DND-41 (cell line): ENCODE results near the gene ST6GALNAC6.

Experiments
- ATAC-seq: fragments of 200-7000 bp; cut with Tn5 transposase; 3 replicates; pipeline ENCODE4 v1.9.1; 2021; ENCODE audit warnings: low read depth; ENCODE audit not compliant: insufficient read depth
- DNase-seq: peaks from one replicate; pipeline ENCODE4 v3.0.0-alpha.2; 2020
- H2AFZ ChIP-seq: 2 replicates; pipeline ENCODE4 v1.6.0; 2012; ENCODE audit warnings: low read depth, low read length
- H3K27ac ChIP-seq: 2 replicates; pipeline ENCODE4 v1.5.1; 2012; ENCODE audit warnings: low read length, inconsistent platforms
- H3K27me3 ChIP-seq: fragments of 200-600 bp; sonication (generic); 2 replicates; pipeline ENCODE4 v1.6.0; 2012; ENCODE audit warnings: low read length, mild to moderate bottlenecking, inconsistent platforms; ENCODE audit not compliant: insufficient read depth, poor library complexity
- H3K36me3 ChIP-seq: 2 replicates; pipeline ENCODE4 v1.5.1; 2012; ENCODE audit warnings: low read length, inconsistent platforms; ENCODE audit not compliant: insufficient read depth
- H3K4me1 ChIP-seq: 2 replicates; pipeline ENCODE4 v1.5.1; 2012; ENCODE audit warnings: mild to moderate bottlenecking, low read length; ENCODE audit not compliant: insufficient read depth
- H3K4me2 ChIP-seq: 2 replicates; pipeline ENCODE4 v1.6.0; 2012; ENCODE audit warnings: mild to moderate bottlenecking, moderate library complexity, low read length, inconsistent platforms; ENCODE audit not compliant: insufficient read depth
- H3K4me3 ChIP-seq, 2 experiments: fragments of 200-600 bp in 1 of 2; shearing (Covaris generic) in 1 of 2; 2 replicates each; pipeline ENCODE4 v1.5.1; 2012 to 2016; ENCODE audit warnings: inconsistent platforms in 2 of 2, low read length in 2 of 2, mild to moderate bottlenecking in 2 of 2, low read depth in 1 of 2, moderate library complexity in 1 of 2
- H3K79me2 ChIP-seq: 2 replicates; pipeline ENCODE4 v1.6.0; 2012; ENCODE audit warnings: low read length, inconsistent platforms; ENCODE audit not compliant: insufficient read depth
- H3K9ac ChIP-seq: 2 replicates; pipeline ENCODE4 v1.6.0; 2012; ENCODE audit warnings: low read depth, mild to moderate bottlenecking, inconsistent platforms, low read length, moderate library complexity
- H3K9me3 ChIP-seq: 2 replicates; pipeline ENCODE4 v1.5.1; 2012; ENCODE audit warnings: low read length, moderate library complexity, mild to moderate bottlenecking, inconsistent platforms; ENCODE audit not compliant: insufficient read depth, severe bottlenecking
- H4K20me1 ChIP-seq: 2 replicates; pipeline ENCODE4 v1.6.0; 2012; ENCODE audit warnings: low read length; ENCODE audit not compliant: insufficient read depth
- CTCF ChIP-seq: IDR thresholded peaks from 2 replicates; pipeline ENCODE4 v1.5.1; 2012; ENCODE audit warnings: borderline replicate concordance, low read length, moderate library complexity, mild to moderate bottlenecking; ENCODE audit not compliant: poor library complexity, severe bottlenecking; ENCODE audit errors: extremely low read depth
- EZH2 ChIP-seq: IDR thresholded peaks from 3 replicates; pipeline ENCODE4 v1.6.1; 2012; ENCODE audit warnings: borderline replicate concordance, low read depth, mild to moderate bottlenecking, moderate library complexity, low read length, inconsistent platforms; ENCODE audit not compliant: severe bottlenecking

ST6GALNAC6 gene

GRCh38 chr9:127854184-127854806 is 45.1 kb downstream of the ST6GALNAC6 start, which contains the start of gene ENG:
Gene ENG, minus strand, starts transcription at chr9:127854658. Its CDS starts 303 bp downstream, at chr9:127854355.
- ATAC-seq (no peak), DNase-seq (no peak)
- Histone ChIP-seq H3K27me3 (no peaks in the 10 kb centered on the region), H3K79me2 (no peaks in the 10 kb centered on the region), H2AFZ (no peak within 1 kb of the TSS), H3K9ac (no peak within 1 kb of the TSS), H3K4me1 (no peaks in the 10 kb centered on the region), H3K4me2 (no peak within 1 kb of the TSS), H3K27ac (no peak within 1 kb of the TSS), H3K9me3 (peaks cover 6% of the 10 kb centered on the region), H4K20me1 (no peaks in the 10 kb centered on the region), H3K36me3 (no peaks in the 10 kb centered on the region), H3K4me3 (no peak within 1 kb of the TSS)
- no peak for TF ChIP-seq CTCF
- no peak for TF ChIP-seq EZH2

- Histone ChIP-seq H3K4me2 (no peak overlapping the region), H3K79me2 (no peaks in the 10 kb centered on the region), H4K20me1 (no peaks in the 10 kb centered on the region), H3K9ac (no peak overlapping the region), H3K27me3 (no peaks in the 10 kb centered on the region), H3K4me3 (no peak overlapping the region), H3K4me1 (no peaks in the 10 kb centered on the region), H3K9me3 (peaks cover 7% of the 10 kb centered on the region), H3K27ac (no peak overlapping the region), H3K36me3 (no peaks in the 10 kb centered on the region), H2AFZ (no peak overlapping the region)
- TF ChIP-seq EZH2 (no peak), CTCF (no peak)
- DNase-seq (no peak), ATAC-seq (no peak)
Measured at GRCh38 chr9:127853312-127854183, 45.9 kb downstream of the ST6GALNAC6 start.

- no peak for TF ChIP-seq EZH2
- TF ChIP-seq CTCF, result no peak
- Histone ChIP-seq H3K9ac (no peak overlapping the region), H3K36me3 (no peaks in the 10 kb centered on the region), H3K4me1 (no peaks in the 10 kb centered on the region), H3K27ac (no peak overlapping the region), H3K4me3 (no peak overlapping the region), H3K79me2 (no peaks in the 10 kb centered on the region), H3K9me3 (peaks cover 7% of the 10 kb centered on the region), H2AFZ (no peak overlapping the region), H3K27me3 (no peaks in the 10 kb centered on the region), H3K4me2 (no peak overlapping the region), H4K20me1 (no peaks in the 10 kb centered on the region)
- no peak for ATAC-seq
- no peak for DNase-seq
Measured at GRCh38 chr9:127852829-127853228, 46.6 kb downstream of the ST6GALNAC6 start.
